NK-92 (cell line): ENCODE measurements around the gene DNAH11.
"Not testable (repeated sequence)": the region's sequence is repeated elsewhere in the genome, so short reads cannot be mapped to it uniquely, and the experiment has no call there.

Source experiments
- DNase-seq: peaks from one replicate; lab custom pipeline; 2025; ENCODE audit not compliant: unreplicated experiment; lab: John Stamatoyannopoulos, UW

DNAH11 gene

GRCh38 chr7:21704359-21704758 is 161.5 kb downstream of the DNAH11 start:
- DNase-seq: no peak

- DNase-seq: no peak
Measured at GRCh38 chr7:21706131-21706530, 163.3 kb downstream of the DNAH11 start.

GRCh38 chr7:21707566-21707965 is 164.7 kb downstream of the DNAH11 start:
- no peak for DNase-seq

- no peak for DNase-seq
Measured at GRCh38 chr7:21708096-21708495, 165.3 kb downstream of the DNAH11 start.

- DNase-seq: no peak
Measured at GRCh38 chr7:21717323-21717722, 174.5 kb downstream of the DNAH11 start.

- no peak for DNase-seq
Measured at GRCh38 chr7:21718391-21718790, 175.6 kb downstream of the DNAH11 start.

- DNase-seq: no peak
Measured at GRCh38 chr7:21719846-21720245, 177.0 kb downstream of the DNAH11 start.

GRCh38 chr7:21722371-21722770 is 179.5 kb downstream of the DNAH11 start:
- no peak for DNase-seq

- no peak for DNase-seq
Measured at GRCh38 chr7:21724562-21724961, 181.7 kb downstream of the DNAH11 start.

GRCh38 chr7:21730399-21730798 is 187.6 kb downstream of the DNAH11 start:
- DNase-seq: no peak

GRCh38 chr7:21731977-21732376 is 189.1 kb downstream of the DNAH11 start:
- no peak for DNase-seq

- DNase-seq: not testable (repeated sequence)
Measured at GRCh38 chr7:21732956-21733355, 190.1 kb downstream of the DNAH11 start.

GRCh38 chr7:21733837-21734236 is 191.0 kb downstream of the DNAH11 start:
- DNase-seq: no peak

GRCh38 chr7:21743493-21743892 is 200.7 kb downstream of the DNAH11 start:
- DNase-seq: no peak

GRCh38 chr7:21746949-21747348 is 204.1 kb downstream of the DNAH11 start:
- DNase-seq: no peak

GRCh38 chr7:21747806-21748205 is 205.0 kb downstream of the DNAH11 start:
- no peak for DNase-seq

- no peak for DNase-seq
Measured at GRCh38 chr7:21749378-21749777, 206.5 kb downstream of the DNAH11 start.

- DNase-seq: no peak
Measured at GRCh38 chr7:21753071-21753470, 210.2 kb downstream of the DNAH11 start.

GRCh38 chr7:21754963-21755362 is 212.1 kb downstream of the DNAH11 start:
- no peak for DNase-seq

- DNase-seq: no peak
Measured at GRCh38 chr7:21757537-21758282, 214.9 kb downstream of the DNAH11 start.

- DNase-seq: no peak
Measured at GRCh38 chr7:21758286-21758685, 215.4 kb downstream of the DNAH11 start.

GRCh38 chr7:21762469-21762868 is 219.6 kb downstream of the DNAH11 start:
- no peak for DNase-seq

- DNase-seq: no peak
Measured at GRCh38 chr7:21763818-21764217, 221.0 kb downstream of the DNAH11 start.
